ENCODE results near the gene GLOD4.
"Not testable (repeated sequence)": the region's sequence is repeated elsewhere in the genome, so short reads cannot be mapped to it uniquely, and the experiment has no call there.

DNA sequence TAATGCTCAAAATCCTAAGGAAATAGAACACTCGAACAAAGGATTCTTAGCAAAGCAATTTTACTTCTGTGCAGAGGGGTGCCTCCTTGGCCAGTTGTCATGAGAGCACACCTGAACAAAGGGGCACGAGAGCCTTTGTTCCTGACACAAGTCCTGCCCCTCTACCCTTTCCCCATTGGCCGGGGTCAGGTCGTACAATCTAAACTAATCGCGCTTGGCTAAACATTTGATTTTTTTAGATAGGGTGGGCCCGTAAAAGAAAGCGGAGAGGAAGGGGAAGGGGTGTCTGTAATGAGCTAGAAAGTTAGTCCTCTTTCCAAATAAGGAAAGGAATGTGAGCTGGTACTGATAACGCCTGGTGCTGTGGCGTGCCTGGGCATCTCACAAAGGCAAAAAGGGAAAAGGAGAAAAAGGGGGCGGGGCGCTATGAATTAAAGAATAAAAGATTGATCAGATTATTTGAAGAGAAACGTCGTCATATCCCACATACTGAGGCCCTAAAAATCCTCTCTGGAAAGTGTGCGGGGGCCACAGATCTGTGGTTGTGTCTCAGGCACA is 26.0 kb downstream of the GLOD4 start:
- TF ChIP-seq, protein P1, sequence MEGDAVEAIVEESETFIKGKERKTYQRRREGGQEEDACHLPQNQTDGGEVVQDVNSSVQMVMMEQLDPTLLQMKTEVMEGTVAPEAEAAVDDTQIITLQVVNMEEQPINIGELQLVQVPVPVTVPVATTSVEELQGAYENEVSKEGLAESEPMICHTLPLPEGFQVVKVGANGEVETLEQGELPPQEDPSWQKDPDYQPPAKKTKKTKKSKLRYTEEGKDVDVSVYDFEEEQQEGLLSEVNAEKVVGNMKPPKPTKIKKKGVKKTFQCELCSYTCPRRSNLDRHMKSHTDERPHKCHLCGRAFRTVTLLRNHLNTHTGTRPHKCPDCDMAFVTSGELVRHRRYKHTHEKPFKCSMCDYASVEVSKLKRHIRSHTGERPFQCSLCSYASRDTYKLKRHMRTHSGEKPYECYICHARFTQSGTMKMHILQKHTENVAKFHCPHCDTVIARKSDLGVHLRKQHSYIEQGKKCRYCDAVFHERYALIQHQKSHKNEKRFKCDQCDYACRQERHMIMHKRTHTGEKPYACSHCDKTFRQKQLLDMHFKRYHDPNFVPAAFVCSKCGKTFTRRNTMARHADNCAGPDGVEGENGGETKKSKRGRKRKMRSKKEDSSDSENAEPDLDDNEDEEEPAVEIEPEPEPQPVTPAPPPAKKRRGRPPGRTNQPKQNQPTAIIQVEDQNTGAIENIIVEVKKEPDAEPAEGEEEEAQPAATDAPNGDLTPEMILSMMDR (conservative IDR thresholded peaks at IDR 0.05 in 1 of 2, IDR thresholded peaks at IDR 0.05 in 1 of 2; ENCODE audit: low read depth in 1 of 2, low read length in 2 of 2), result not testable (repeated sequence)
- not testable (repeated sequence) for TF ChIP-seq EZH2 (IDR thresholded peaks at IDR 0.05; ENCODE audit: low read length, missing control alignments)

Data from fibroblast of lung (primary cell).